HG03108 (cell line): ENCODE results near the gene INHA.

Experiments used
- ATAC-seq: cut with Tn5 transposase; IDR thresholded peaks from one replicate; pipeline ENCODE4 v1.9.1; 2021; ENCODE audit warnings: moderate library complexity; ENCODE audit not compliant: unreplicated experiment

Gene INHA

GRCh38 chr2:219540784-219541504, 31.2 kb upstream of the INHA start:
- ATAC-seq: no peak

GRCh38 chr2:219541611-219542180, 30.4 kb upstream of the INHA start:
- peak; percentile 47 for ATAC-seq

GRCh38 chr2:219542931-219543595, 29.0 kb upstream of the INHA start:
- ATAC-seq: peak; percentile 22

- ATAC-seq: peak; percentile 68
Observed at GRCh38 chr2:219543596-219544358, 28.3 kb upstream of the INHA start, which contains the start of the genes CHPF and TMEM198. Gene CHPF, minus strand, starts transcription at chr2:219543809. Its CDS starts 271 bp downstream, at chr2:219543538. Gene TMEM198, plus strand, starts transcription at chr2:219544028. Its CDS starts 700 bp downstream, at chr2:219544728.

GRCh38 chr2:219544567-219544966, 27.5 kb upstream of the INHA start:
- ATAC-seq: no peak

GRCh38 chr2:219545295-219545942, 26.7 kb upstream of the INHA start:
- no peak for ATAC-seq

GRCh38 chr2:219545943-219546352, 26.2 kb upstream of the INHA start:
- no peak for ATAC-seq

GRCh38 chr2:219547621-219548020, 24.5 kb upstream of the INHA start:
- no peak for ATAC-seq

GRCh38 chr2:219548990-219549389, 23.1 kb upstream of the INHA start:
- ATAC-seq: no peak

- no peak for ATAC-seq
Observed at GRCh38 chr2:219549619-219550018, 22.5 kb upstream of the INHA start.

GRCh38 chr2:219551441-219552381, 20.4 kb upstream of the INHA start:
- peak; percentile 26 for ATAC-seq

- ATAC-seq: peak; percentile 89
Observed at GRCh38 chr2:219552382-219553167, 19.5 kb upstream of the INHA start.

GRCh38 chr2:219553168-219553417, 19.0 kb upstream of the INHA start:
- ATAC-seq: no peak

GRCh38 chr2:219553463-219553963, 18.6 kb upstream of the INHA start:
- no peak for ATAC-seq

GRCh38 chr2:219554350-219554749, 17.8 kb upstream of the INHA start:
- ATAC-seq: no peak

- ATAC-seq: no peak
Observed at GRCh38 chr2:219555956-219556355, 16.2 kb upstream of the INHA start.

- no peak for ATAC-seq
Observed at GRCh38 chr2:219556413-219556812, 15.7 kb upstream of the INHA start.

- ATAC-seq: no peak
Observed at GRCh38 chr2:219557320-219557719, 14.8 kb upstream of the INHA start.
